Measurements from ENCODE around the gene ZNF451.

The ZNF451 gene

GRCh38 chr6:57137350-57137749 is 47.4 kb downstream of the ZNF451 start:
- no peak for TF ChIP-seq CTCF (IDR thresholded peaks at IDR 0.05; ENCODE audit: low read length, missing control alignments)
- no peak overlapping the region for H3K4me3 ChIP-seq (replicated peaks; ENCODE audit: low read depth, low read length)
- DNase-seq (ENCODE audit: low read depth) = no peak

GRCh38 chr6:57138026-57138425 is 48.0 kb downstream of the ZNF451 start:
- DNase-seq (ENCODE audit: low read depth) = no peak

GRCh38 chr6:57141451-57142177 is 51.6 kb downstream of the ZNF451 start:
- no peak for TF ChIP-seq CTCF (IDR thresholded peaks at IDR 0.05; ENCODE audit: low read length, missing control alignments)
- no peak overlapping the region for H3K4me3 ChIP-seq (replicated peaks; ENCODE audit: low read depth, low read length)
- DNase-seq (ENCODE audit: low read depth) = no peak

More at GRCh38 chr6:57138026-57138425, 48.0 kb downstream of the ZNF451 start:
- no peak for TF ChIP-seq CTCF (IDR thresholded peaks at IDR 0.05; ENCODE audit: low read length, missing control alignments)
- no peak overlapping the region for H3K4me3 ChIP-seq (replicated peaks; ENCODE audit: low read depth, low read length)

GRCh38 chr6:57142178-57142525 is 52.2 kb downstream of the ZNF451 start:
- H3K4me3 ChIP-seq (replicated peaks; ENCODE audit: low read depth, low read length) = no peak overlapping the region
- TF ChIP-seq CTCF (IDR thresholded peaks at IDR 0.05; ENCODE audit: low read length, missing control alignments) = no peak
- no peak for DNase-seq (ENCODE audit: low read depth)

- no peak overlapping the region for H3K4me3 ChIP-seq (replicated peaks; ENCODE audit: low read depth, low read length)
- TF ChIP-seq CTCF (IDR thresholded peaks at IDR 0.05; ENCODE audit: low read length, missing control alignments) = no peak
- no peak for DNase-seq (ENCODE audit: low read depth)
Measured at GRCh38 chr6:57143690-57144089, 53.7 kb downstream of the ZNF451 start.

GRCh38 chr6:57147401-57147800 is 57.4 kb downstream of the ZNF451 start:
- no peak for TF ChIP-seq CTCF (IDR thresholded peaks at IDR 0.05; ENCODE audit: low read length, missing control alignments)
- no peak for DNase-seq (ENCODE audit: low read depth)
- no peak overlapping the region for H3K4me3 ChIP-seq (replicated peaks; ENCODE audit: low read depth, low read length)
